ENCODE measurements around the gene KCTD16.

DNA sequence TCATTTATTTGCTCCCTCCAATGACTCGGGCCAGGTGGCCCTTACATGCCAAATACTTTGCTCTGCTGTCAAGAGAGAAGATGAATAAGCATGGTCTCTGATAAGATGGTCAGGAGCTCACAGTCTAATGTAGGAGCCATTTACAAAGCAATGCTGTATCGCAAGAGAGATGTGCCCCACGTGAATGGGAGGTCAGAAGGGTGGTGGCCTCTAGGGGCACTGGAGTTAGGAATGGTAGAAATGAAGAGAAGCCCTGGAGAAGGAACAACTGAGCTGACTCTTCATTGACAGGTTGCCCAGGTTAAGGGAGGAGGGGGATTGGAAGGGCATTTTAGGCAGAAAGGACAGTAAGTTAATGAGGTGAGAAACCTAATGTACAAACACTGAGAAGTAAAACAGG is 286.5 kb downstream of the KCTD16 start:
- TF ChIP-seq, protein P1, sequence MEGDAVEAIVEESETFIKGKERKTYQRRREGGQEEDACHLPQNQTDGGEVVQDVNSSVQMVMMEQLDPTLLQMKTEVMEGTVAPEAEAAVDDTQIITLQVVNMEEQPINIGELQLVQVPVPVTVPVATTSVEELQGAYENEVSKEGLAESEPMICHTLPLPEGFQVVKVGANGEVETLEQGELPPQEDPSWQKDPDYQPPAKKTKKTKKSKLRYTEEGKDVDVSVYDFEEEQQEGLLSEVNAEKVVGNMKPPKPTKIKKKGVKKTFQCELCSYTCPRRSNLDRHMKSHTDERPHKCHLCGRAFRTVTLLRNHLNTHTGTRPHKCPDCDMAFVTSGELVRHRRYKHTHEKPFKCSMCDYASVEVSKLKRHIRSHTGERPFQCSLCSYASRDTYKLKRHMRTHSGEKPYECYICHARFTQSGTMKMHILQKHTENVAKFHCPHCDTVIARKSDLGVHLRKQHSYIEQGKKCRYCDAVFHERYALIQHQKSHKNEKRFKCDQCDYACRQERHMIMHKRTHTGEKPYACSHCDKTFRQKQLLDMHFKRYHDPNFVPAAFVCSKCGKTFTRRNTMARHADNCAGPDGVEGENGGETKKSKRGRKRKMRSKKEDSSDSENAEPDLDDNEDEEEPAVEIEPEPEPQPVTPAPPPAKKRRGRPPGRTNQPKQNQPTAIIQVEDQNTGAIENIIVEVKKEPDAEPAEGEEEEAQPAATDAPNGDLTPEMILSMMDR (optimal IDR thresholded peaks at IDR 0.05 in 1 of 3, IDR thresholded peaks at IDR 0.05 in 1 of 3, conservative IDR thresholded peaks at IDR 0.05 in 1 of 3; ENCODE audit: extremely low read depth in 1 of 3, insufficient read depth in 2 of 3, low read length in 3 of 3), result no peak
- TF ChIP-seq EZH2 (IDR thresholded peaks at IDR 0.05; ENCODE audit: low read length), result no peak
